CD4-positive, alpha-beta T cell treated with Interleukin-17A for 4 hours (primary cell): ENCODE data around the gene RPS6KB2.

ENCODE experiments used
- DNase-seq: peaks from one replicate; pipeline ENCODE4 v3.0.0-alpha.2; 2020; ENCODE audit warnings: mixed read lengths

RPS6KB2 gene

DNA sequence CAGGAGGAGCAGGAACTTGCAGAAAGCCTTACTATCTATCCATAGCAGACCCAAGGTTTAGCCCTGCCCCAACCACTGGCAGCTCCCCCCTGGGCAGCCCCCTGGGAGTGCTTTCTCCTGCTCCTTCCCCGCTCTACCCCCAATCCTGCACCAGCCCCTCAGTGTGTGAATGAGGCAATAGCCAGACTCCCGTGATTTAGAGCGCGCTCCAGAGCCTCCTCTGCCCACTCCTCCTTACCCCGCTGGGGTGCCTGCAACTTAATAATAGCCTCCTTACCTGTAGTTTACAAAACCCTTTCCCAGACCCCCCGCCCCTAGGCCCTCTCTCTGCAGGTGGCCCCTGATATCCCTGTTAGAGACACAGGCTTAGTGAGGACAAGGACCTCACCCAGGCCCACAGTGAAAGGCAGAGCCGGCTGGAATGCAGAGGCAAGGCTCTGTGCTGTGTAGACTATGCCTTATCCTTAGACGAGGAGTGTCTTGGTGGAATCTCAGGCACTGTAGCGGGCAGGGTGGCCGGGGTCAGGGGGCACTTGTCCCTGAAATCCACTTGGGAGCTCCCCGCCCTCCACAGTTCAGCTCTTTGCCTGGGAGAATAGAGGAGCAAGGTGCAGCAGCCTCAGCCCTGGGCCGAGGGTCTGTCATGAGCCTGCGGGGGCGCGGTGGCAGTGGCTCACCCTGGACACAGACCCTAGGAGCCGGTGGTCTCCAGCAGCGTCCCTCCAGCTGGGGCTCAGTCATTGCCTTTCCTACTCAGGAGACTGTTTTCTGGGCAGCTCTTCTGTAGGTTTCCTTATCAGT lies 17.1 kb upstream of the RPS6KB2 start:
- no peak for DNase-seq

DNA sequence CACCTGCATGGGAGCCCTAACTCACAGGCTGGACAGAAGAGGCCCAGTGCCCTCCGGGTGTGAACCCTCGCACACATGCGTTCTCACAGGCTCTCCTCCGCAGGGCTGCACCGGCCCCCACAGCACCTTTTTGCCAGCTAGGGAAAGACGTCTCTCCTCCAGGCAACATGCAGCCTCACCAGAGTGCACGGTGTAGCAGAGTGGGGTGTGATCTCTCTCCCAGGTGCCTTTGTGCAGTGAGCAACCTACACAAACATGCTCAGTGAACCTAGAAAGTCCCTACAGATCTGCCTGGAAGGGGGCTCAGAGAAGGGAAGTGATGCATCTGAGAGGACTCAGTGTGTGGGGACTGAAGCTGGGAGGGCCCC lies 16.5 kb upstream of the RPS6KB2 start:
- peak; percentile 30 for DNase-seq

DNA sequence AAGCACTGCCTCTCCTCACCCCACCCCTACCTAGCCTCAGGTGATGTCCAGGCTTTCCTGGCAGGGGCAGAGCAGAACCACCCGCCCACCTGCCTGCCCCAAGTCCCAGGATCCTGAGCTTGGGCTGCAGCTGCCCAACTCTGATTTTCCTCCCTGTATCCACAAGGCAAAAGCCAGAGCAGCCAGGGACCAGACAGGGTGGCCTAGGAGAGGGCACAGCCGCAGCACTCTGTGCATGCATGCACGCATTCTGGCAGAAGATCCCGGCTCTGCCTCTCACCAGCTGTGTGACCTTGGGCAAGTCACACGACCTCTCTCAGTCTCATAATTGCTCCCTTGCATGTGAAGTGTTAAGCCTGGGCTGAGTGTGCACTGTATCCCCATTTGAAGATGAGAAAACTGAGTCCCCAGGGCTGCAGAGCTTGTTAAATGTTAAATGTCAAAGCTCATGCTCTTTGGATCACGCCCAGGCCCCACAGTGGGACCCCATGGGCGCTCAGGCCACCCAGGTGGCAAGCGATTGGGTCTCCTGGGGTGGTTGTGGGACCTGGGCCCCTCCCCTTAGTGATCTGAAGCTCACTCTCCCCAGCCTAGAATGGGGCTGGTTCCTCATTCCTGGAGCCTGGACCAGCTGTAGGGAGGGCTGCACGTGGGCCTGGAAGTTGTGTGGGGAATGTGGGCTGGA lies 15.7 kb upstream of the RPS6KB2 start:
- no peak for DNase-seq

DNA sequence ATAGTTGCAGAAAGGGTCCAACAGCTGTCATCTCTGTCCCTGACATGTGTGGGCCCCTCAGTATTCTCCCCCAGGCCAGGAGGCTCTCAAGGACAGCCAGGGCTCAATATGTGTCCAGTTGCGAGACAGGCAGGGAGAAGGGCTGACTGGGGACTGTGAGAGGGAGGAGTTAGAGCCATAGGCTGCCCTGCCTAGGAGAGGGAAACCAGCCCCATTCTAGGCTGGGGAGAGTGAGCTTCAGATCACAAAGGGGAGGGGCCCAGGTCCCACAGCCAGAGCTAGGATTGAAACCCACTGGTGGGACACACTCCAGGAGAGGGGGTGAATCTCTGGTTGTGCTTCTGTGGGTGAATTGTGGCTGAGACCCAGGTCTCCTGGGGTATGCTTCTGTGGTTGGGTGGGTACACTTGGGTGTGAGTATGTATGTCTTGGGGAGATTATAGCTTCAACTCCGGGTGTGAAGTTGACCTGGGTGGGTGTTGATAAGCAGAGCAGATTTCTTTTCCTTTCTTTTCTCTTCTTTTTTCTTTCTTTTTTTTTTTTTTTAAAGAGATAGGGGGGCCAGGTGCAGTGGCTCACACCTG lies 14.9 kb upstream of the RPS6KB2 start:
- peak; percentile 22 for DNase-seq

DNA sequence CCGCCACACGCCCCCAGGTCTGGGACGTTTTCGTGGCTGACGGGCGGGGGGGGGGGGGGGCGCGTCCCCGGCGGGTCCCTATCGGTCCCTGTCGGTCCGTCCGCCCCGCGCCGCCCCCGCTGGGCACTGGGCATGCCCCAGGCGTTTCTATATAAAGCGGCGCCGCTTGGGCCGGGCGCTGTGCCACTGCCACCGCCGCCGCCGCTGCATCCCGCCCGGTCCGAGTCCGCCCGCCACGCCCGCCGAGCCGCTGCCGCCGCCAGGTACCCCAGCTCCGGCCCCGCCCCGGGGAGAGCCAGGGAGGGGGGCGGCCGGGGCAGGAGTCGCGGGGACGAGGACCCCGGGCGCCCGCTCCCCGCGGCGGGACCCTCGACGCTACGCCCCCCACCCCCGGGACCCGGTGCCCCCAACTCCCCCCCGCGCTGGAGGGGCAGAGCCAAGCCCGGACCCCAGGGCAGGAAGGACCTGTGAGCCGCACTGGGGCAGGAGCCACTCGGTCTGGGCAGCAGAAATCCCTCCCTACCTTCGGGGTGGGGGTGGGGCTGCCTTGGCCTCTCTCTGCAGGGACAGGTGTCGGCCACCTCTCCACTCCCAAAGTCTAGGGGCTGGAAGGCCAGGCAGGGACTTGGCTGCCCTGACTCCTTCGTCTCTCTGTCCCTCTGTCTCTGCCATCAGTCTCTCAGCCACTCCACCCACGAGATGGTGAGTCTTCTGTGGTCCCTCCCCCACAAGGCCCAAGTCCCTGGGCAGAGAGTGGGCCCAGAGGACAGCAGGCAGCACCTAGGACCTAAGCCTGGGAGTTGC lies 12.6 kb upstream of the RPS6KB2 start, which contains the start of gene CARNS1:
CARNS1 (plus strand) TSS at position 178 of the 804 bp plus-strand sequence; CDS start at position 700, 522 bp downstream.
- peak; percentile 53 for DNase-seq

GRCh38 chr11:67416416-67417335 lies 11.6 kb upstream of the RPS6KB2 start:
- DNase-seq = peak; percentile 93

DNA sequence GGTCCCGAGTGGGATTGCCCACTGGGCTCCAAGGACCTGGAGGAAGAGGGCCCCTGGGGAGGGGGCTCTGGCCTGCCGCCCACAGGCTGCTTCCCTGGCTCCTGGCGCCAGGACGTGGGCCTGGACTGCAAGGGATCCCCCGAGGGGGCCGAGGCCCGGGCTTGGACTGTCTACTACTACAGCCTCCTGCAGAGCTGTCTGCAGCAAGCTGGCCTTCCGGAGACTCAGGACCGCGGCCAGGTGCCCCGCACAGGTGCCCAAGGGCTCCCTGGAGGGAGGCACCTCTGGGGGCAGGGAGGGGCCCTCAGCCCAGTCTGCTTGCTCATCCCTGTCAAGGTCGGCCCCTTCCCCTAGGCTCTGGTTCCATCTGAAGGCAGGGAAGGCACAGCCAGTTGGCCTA lies 10.9 kb upstream of the RPS6KB2 start:
- no peak for DNase-seq

GRCh38 chr11:67418476-67419281 lies 9.6 kb upstream of the RPS6KB2 start:
- DNase-seq = peak; percentile 68

DNA sequence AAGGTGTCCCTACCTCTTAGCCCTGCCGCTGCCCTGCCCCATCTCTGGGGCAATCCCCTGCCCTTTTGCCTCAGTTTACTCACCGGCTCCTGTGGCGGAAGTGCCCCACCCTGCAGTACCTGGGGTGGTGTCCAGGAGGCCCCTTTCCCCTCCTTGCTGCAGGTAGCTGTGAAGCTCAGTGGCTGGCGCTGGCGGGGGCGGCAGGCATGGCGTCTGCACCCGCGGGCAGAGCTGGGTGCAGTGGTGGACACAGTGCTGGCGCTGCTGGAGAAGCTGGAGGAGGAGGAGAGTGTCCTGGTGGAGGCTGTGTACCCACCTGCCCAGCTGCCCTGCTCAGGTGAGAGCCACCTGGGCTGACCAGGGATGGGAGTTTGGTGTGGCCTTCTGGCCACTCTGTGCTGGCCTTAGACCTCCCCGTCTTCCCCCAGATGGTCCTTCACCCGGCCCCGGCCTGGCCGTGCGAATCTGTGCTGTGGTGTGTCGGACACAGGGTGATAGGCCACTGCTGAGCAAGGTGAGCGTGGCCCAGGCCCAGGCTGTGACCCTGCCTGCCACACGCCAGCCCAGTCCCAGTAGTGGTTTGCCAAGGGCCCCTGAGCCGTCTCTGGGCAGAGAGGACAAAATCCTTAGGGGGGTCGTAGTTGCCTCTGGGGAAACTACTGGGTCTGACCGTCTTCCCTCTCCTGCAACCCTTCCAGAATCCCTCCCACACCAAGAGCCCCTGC lies 8.8 kb upstream of the RPS6KB2 start:
- DNase-seq = peak; percentile 17

GRCh38 chr11:67420147-67420645 lies 8.1 kb upstream of the RPS6KB2 start:
- no peak for DNase-seq

DNA sequence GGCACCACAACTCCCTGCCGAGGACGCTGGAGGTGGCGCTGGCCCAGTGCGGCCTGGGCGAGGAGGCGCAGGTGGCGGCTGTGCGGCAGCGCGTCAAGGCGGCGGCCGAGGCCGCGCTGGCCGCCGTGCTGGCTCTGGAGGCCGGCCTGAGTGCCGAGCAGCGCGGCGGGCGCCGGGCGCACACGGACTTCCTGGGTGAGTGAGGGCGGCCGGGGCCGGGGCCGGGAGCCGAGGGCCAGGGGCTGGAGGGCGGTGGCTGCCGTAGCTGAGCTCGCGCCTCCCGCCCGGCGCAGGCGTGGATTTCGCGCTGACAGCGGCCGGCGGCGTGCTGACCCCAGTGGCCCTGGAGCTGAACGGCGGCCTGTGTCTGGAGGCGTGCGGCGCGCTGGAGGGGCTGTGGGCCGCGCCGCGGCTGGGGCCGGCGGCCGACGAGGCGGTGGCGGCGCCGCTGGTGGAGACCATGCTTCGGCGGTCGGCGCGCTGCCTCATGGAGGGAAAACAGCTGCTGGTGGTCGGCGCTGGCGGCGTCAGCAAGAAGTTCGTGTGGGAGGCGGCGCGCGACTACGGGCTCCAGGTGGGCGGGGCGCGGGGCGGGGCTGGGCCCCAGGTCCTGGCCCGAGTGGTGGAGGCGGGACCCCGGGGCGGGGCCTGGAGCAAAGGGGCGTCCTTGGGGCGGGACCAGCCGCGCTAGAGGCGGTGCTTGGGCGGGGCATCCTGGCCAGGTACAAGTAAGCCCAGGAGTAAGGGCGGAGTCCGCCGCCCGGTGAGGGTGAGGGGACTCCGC lies 7.5 kb upstream of the RPS6KB2 start:
- peak; percentile 99 for DNase-seq

GRCh38 chr11:67421430-67422031 lies 6.8 kb upstream of the RPS6KB2 start:
- DNase-seq = no peak

GRCh38 chr11:67422891-67423290 lies 5.4 kb upstream of the RPS6KB2 start:
- no peak for DNase-seq

GRCh38 chr11:67423466-67423865 lies 4.8 kb upstream of the RPS6KB2 start:
- DNase-seq = no peak

- DNase-seq = no peak
Measured at GRCh38 chr11:67423891-67424613, 4.2 kb upstream of the RPS6KB2 start.

DNA sequence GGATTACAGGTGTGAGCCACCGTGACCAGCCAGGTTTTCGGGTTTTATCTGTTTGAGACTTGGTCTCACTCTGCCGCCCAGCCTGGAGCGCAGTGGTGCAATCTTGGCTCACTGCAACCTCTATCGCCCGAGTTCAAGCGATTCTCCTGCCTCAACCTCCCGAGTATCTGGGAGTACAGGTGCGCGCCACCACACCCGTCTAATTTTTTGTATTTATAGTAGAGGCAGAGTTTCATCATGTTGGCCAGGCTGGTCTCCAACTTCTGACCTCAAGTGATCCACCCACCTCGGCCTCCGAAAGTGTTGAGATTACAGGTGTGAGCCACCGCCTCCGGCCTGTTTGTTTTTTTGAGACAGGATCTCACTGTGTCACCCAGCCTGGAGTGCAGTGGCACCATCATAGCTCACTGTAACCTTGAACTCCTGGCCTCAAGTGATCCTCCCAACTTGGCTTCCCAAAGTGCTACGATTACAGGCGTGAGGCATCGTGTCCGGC lies 882 bp upstream of the RPS6KB2 start:
- peak; percentile 13 for DNase-seq

GRCh38 chr11:67429038-67429668 lies 859 bp downstream of the RPS6KB2 start:
- no peak for DNase-seq
